Upper lobe of left lung (tissue), 6 donors: Measurements from ENCODE around the gene SLC26A8. TPM values are rescaled to one million over a fixed set of nuclear protein-coding genes. Genes with fewer than 3 reads are reported as not detected.

ENCODE experiments used
- ATAC-seq, 2 donors: fragments of 200-7000 bp; cut with Tn5 transposase; one replicate each; pipeline ENCODE4 v1.9.1; 2022; ENCODE audit warnings: mild to moderate bottlenecking in 2 of 2, moderate library complexity in 2 of 2; ENCODE audit not compliant: low FRiP score in 2 of 2
- DNase-seq, 2 donors: peaks; one replicate each; pipeline ENCODE4 v3.0.0-alpha.2; 2019 to 2020
- H3K27ac ChIP-seq, 4 donors: fragments of 200-600 bp; sonication (generic); one replicate each; pipeline ENCODE4 v1.5.1; 2016 to 2019
- H3K27me3 ChIP-seq, 4 donors: fragments of 200-600 bp; sonication (generic); one replicate each; pipeline ENCODE4 v1.5.1; 2017 to 2019
- H3K36me3 ChIP-seq, 4 donors: fragments of 200-600 bp; sonication (generic); one replicate each; pipeline ENCODE4 v1.5.1; 2016 to 2019
- H3K4me1 ChIP-seq, 4 donors: fragments of 200-600 bp; sonication (generic); one replicate each; pipeline ENCODE4 v1.5.1; 2018 to 2019
- H3K4me3 ChIP-seq, 4 donors: fragments of 200-600 bp; sonication (generic); one replicate each; pipeline ENCODE4 v1.5.1; 2017 to 2019; ENCODE audit warnings: mild to moderate bottlenecking in 2 of 4, moderate library complexity in 1 of 4
- H3K9me3 ChIP-seq, 4 donors: fragments of 200-600 bp; sonication (generic); one replicate each; pipeline ENCODE4 v1.5.1; 2018 to 2019
- EP300 ChIP-seq, 4 donors: sonication (generic); formaldehyde crosslinking; IDR thresholded peaks; one replicate each; pipeline ENCODE4 v1.5.1; 2017; ENCODE audit warnings: antibody characterized with exemption in 4 of 4, control low read depth in 2 of 4
- POLR2A ChIP-seq, 4 donors: fragments of 450-650 bp; IDR thresholded peaks; one replicate each; pipeline ENCODE4 v1.5.1; 2016 to 2017; ENCODE audit warnings: antibody characterized with exemption in 4 of 4, mild to moderate bottlenecking in 2 of 4
- POLR2AphosphoS5 ChIP-seq, 2 donors: sonication (generic); formaldehyde crosslinking; IDR thresholded peaks; one replicate each; pipeline ENCODE4 v1.5.1; 2017; ENCODE audit warnings: antibody characterized with exemption in 2 of 2
- WGBS, 2 donors: methylation state at CpG; one replicate each; pipeline ENCODE4 v1.1.5; 2017 to 2018; 5-methylcytosine and 5-hydroxymethylcytosine counted together
- total RNA-seq, 6 donors: library from RNA; depleted of rRNA in 4 of 6; stranded (reverse); fragments of >200 nt in 4 of 6; gene quantifications; one replicate each; pipeline versions ENCODE4 v1.1.0 to v1.2.1, GENCODE V29; 2016 to 2021
- TF ChIP-seq, protein P1 (sequence below), 6 experiments: fragments of 450-650 bp in 4 of 6; fragments of 200-600 bp in 2 of 6; sonication (generic) in 2 of 6; IDR thresholded peaks; one replicate each; pipeline ENCODE4 v1.5.1; 2016 to 2019; ENCODE audit warnings: antibody characterized with exemption in 6 of 6
- donor health status: DM: no; HTN: no; CAD: no; lungs with moderate emphysema.
- donor health status: DM: no; HTN: yes; CAD: no; lungs with severe emphysema.

Gene SLC26A8
- total RNA-seq, 6 donors from 2014 or later, result under 0.01 to 1.5 (median 0.80) TPM

DNA sequence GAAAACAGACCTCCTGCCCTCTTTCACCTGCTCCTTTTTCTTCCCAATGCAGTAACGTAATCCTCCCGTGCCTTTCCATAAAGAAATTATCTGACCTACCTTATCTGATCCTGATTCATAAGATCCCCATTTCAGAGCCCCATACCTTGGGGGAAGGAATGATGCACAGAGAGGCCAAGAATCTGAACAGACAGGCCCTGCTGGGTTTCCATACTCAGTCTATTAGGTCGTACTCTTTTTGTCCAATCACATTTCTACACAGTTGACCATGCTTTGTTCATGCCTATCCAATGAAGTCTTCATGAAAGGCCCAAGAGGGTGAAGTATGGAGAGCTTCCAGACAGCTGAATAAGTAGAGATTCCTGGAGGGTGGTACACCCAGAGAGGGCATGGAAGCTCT lies 128.9 kb downstream of the SLC26A8 start:
- ATAC-seq (no peak), DNase-seq (no peak)
- Histone ChIP-seq H3K4me1 (no peaks in the 10 kb centered on the region), H3K27ac (no peak overlapping the region), H3K4me3 (no peak overlapping the region), H3K9me3 (no peaks in the 10 kb centered on the region), H3K27me3 (no peaks in the 10 kb centered on the region), H3K36me3 (peaks cover 0 to under 1% (median 0%) of the 10 kb centered on the region in 4 donors)
- TF ChIP-seq POLR2A (IDR thresholded peaks at IDR 0.05) (no peak), EP300 (IDR thresholded peaks at IDR 0.05) (no peak), POLR2AphosphoS5 (IDR thresholded peaks at IDR 0.05) (no peak)
- TF ChIP-seq, protein P1, sequence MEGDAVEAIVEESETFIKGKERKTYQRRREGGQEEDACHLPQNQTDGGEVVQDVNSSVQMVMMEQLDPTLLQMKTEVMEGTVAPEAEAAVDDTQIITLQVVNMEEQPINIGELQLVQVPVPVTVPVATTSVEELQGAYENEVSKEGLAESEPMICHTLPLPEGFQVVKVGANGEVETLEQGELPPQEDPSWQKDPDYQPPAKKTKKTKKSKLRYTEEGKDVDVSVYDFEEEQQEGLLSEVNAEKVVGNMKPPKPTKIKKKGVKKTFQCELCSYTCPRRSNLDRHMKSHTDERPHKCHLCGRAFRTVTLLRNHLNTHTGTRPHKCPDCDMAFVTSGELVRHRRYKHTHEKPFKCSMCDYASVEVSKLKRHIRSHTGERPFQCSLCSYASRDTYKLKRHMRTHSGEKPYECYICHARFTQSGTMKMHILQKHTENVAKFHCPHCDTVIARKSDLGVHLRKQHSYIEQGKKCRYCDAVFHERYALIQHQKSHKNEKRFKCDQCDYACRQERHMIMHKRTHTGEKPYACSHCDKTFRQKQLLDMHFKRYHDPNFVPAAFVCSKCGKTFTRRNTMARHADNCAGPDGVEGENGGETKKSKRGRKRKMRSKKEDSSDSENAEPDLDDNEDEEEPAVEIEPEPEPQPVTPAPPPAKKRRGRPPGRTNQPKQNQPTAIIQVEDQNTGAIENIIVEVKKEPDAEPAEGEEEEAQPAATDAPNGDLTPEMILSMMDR (IDR thresholded peaks at IDR 0.05), result no peak
- WGBS, 2 donors, result 89 to 92% methylated on average over 3 of the region's 3 CpGs

DNA sequence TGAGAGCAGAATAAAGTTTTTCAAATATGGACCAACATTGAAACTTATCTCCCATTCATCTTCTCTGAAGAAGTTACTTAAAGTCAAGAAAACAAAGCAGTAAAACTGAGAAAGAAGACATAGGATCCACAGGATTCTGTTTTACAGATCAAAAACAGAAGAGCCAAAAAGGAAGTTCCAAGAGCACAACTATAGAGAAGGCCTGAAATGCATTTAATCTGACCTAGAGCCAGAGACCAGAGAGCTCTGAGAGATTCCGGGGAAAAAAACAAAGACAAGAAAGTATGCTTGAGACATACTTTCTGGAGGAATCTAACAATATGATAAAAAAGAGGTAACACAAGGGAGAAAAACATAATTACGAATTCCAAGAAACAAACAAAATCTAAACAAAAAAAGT lies 129.7 kb downstream of the SLC26A8 start:
- H3K4me1 ChIP-seq, result no peaks in the 10 kb centered on the region
- H3K4me3 ChIP-seq, result no peak overlapping the region
- no peak overlapping the region for H3K27ac ChIP-seq
- ATAC-seq (no peak), DNase-seq (no peak)
- H3K36me3 ChIP-seq, result peaks cover 0 to 4% (median 0%) of the 10 kb centered on the region in 4 donors
- TF ChIP-seq POLR2AphosphoS5 (IDR thresholded peaks at IDR 0.05) (no peak), POLR2A (IDR thresholded peaks at IDR 0.05) (no peak)
- TF ChIP-seq, protein P1 (IDR thresholded peaks at IDR 0.05), result no peak
- H3K9me3 ChIP-seq, result no peaks in the 10 kb centered on the region
- H3K27me3 ChIP-seq, result no peaks in the 10 kb centered on the region
- 82 to 92% methylated on average over 2 of the region's 2 CpGs for WGBS, 2 donors

Other genes starting within 250 kb of the SLC26A8 start
- gene CLPSL2, start 248.0 kb downstream of the SLC26A8 start, total RNA-seq, result not detected
- gene CLPSL1, start 243.6 kb downstream of the SLC26A8 start, total RNA-seq, result not detected
- 1 to 10 TPM in 2 of 6 donors, not detected in 4; 3.2 to 8.0 TPM for gene CLPS, start 227.3 kb downstream of the SLC26A8 start, total RNA-seq
- gene LHFPL5, start 219.3 kb downstream of the SLC26A8 start, total RNA-seq, result not detected
- 10 to 100 TPM; 24.5 to 68.5 (median 42.7) TPM for gene SRPK1, start 103.5 kb downstream of the SLC26A8 start, total RNA-seq
- gene MAPK14, start 3.2 kb upstream of the SLC26A8 start, total RNA-seq, result 10 to 100 TPM; 39.8 to 96.3 (median 70.8) TPM
- 10 to 100 TPM; 56.7 to 90.1 (median 80.1) TPM for gene MAPK13, start 105.9 kb upstream of the SLC26A8 start, total RNA-seq
- 10 to 100 TPM; 23.7 to 37.4 (median 33.4) TPM for gene BRPF3, start 172.1 kb upstream of the SLC26A8 start, total RNA-seq
- under 1 TPM in 3 of 6 donors, not detected in 3; 0.14 to 0.61 (median 0.30) TPM for gene PNPLA1, start 245.4 kb upstream of the SLC26A8 start, total RNA-seq